ENCODE results near the gene PAX3.
"Not testable (repeated sequence)": the region's sequence is repeated elsewhere in the genome, so short reads cannot be mapped to it uniquely, and the experiment has no call there.

PAX3 gene

GRCh38 chr2:222213049-222213448 lies 85.7 kb downstream of the PAX3 start:
- DNase-seq (ENCODE audit: low spot score) = no peak

- DNase-seq (ENCODE audit: low spot score) = no peak
Measured at GRCh38 chr2:222212571-222212970, 86.2 kb downstream of the PAX3 start.

DNA sequence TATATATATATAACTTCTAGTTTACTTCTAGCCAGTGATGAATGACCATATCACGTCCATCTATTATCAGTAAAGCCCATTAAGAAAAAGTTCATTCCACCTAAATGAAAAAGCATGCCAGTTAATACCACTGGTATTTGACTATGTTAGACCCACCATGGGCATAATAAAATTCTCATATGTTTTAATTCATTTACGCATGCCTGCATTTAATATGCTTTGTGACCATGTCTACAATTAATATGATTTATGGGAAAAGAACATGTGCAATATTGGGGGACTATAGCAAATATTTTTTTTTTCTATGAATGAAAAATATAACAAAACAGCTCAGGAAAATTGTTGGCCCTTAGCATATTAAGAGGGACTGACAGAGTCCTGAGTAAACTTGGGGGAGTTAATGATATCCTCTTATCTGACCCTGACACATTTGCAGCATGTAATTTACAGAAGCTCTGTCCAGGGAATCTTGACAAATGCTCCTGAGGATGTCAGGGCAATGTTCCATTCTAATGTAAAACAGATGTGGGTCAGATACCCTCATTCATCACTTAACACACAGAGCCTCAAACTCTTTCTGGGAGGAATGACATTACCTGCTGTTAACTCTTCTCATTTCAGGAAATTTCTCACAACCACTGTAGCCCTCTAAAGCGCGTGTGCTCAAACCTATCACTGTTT lies 90.6 kb downstream of the PAX3 start:
- no peak for DNase-seq (ENCODE audit: low spot score)

GRCh38 chr2:222205136-222205535 lies 93.7 kb downstream of the PAX3 start:
- DNase-seq (ENCODE audit: low spot score) = no peak

GRCh38 chr2:222203041-222203440 lies 95.8 kb downstream of the PAX3 start:
- no peak for DNase-seq (ENCODE audit: low spot score)

- no peak for DNase-seq (ENCODE audit: low spot score)
Measured at GRCh38 chr2:222196159-222196558, 102.6 kb downstream of the PAX3 start.

DNA sequence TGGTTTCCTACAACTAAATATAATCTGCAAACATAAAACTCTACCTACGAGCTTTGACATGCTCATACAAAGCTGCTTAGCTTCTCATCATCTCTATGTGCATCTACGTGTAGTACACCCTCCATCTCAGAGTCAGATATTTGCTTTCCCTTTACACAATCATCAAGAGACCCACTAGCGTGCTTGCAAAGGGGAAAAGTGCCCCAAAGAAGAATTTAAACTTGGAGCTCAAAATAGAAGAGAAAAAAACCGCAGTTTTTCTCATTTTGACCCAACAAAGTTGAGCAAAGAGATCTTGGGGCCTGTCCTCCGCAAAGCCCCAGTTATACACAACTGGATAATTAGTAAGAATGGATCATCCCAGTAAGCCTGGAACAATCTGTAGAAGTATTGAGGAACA lies 104.1 kb downstream of the PAX3 start:
- no peak for DNase-seq (ENCODE audit: low spot score)

- DNase-seq (ENCODE audit: low spot score) = no peak
Measured at GRCh38 chr2:222193328-222193983, 105.3 kb downstream of the PAX3 start.

- no peak for DNase-seq (ENCODE audit: low spot score)
Measured at GRCh38 chr2:222180619-222181018, 118.2 kb downstream of the PAX3 start.

- no peak for DNase-seq (ENCODE audit: low spot score)
Measured at GRCh38 chr2:222179592-222179991, 119.2 kb downstream of the PAX3 start.

GRCh38 chr2:222178450-222178849 lies 120.3 kb downstream of the PAX3 start:
- DNase-seq (ENCODE audit: low spot score) = no peak

DNA sequence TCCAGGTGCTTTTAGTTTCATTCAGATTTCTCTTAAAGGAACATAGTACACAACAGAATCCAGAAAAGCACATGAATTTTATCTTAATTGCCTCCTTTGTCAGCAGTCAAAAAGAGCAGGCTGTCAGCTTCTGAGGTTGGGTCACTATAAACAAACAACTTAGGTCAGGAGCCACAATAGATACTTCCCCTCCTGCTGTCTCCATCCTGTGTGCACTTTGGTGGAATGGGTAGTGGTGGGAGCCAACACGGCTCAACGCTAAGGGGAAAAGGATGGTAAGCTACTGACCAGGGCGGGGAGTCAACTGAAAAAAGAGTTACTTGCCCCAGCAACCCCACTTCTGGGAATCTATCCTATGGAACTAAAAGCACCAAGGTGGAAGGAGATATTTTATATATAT lies 121.9 kb downstream of the PAX3 start:
- DNase-seq (ENCODE audit: low spot score) = no peak

DNA sequence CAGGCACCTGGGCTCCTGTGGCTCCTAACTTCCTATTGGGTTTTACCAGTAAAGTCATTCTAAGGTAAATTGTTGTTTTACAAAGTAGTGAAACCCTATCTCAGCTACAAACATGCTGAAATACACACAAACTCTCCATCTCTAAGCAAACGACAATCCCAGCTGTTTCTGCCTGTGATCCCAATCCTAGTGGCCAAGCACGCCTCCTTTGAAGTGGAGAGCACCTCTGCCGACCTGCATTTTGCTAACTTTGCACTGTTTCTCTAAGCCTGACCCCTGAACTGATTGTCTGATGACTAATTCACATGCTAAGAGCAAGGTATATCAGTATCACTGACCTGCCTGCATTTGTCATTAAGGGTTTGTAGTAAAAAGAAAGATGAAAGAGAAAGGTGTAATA lies 124.3 kb downstream of the PAX3 start:
- DNase-seq (ENCODE audit: low spot score) = no peak

DNA sequence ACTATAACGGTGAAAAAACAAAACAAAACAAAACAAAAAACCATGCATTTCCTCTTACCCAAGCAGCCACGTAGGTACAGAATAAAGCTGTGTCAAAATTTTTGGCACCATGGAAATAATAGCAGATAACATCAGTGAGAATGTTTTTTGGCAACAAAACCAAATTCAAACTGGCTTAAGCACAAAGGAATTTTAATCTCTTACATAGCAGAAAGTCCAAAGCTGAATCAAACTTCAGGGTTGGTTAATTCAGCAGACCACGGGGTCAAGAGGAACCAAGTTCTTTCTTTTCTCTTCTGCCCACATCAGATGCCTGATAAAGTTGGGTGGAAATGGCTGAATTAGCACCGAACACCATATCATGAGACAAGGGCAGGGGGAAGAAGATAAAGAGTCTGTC lies 129.5 kb downstream of the PAX3 start:
- DNase-seq (ENCODE audit: low spot score) = no peak

DNA sequence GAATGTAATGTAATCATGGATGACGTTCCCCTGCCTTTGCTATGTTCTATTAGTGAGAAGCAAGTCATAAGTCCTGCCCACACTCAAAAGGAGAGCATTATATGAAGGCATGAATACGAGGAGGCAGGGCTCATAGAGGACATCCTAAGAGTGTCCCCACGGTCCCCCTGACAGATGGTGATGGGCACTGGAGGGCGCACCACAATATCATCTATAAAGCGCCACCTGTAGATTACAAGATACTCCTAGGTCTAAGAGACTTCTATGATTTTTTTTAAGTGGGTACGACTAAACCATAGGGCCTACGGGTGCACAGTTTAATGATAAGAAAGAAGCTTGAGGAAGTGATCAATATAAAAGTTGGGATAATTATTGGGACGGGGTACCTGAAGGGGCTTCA lies 131.0 kb downstream of the PAX3 start:
- no peak for DNase-seq (ENCODE audit: low spot score)

DNA sequence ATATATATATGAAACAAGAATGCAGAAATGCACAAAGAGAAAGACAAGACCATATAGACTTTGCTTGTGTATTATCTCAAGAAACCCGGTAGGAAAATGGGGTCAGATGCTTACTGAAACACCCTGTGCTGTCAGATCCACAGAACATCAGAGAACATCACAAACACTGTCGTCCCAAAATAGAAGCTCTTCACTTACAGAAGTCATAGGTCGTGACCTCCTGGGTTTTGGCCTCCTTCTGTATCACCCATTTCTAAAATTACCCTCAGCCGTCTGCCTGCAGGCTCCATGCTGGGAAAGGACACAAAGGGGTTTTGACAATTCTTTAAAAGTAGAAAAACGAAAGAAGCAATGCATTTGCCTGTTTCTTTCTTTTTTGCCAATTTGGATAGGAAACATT lies 137.9 kb downstream of the PAX3 start:
- no peak for DNase-seq (ENCODE audit: low spot score)

DNA sequence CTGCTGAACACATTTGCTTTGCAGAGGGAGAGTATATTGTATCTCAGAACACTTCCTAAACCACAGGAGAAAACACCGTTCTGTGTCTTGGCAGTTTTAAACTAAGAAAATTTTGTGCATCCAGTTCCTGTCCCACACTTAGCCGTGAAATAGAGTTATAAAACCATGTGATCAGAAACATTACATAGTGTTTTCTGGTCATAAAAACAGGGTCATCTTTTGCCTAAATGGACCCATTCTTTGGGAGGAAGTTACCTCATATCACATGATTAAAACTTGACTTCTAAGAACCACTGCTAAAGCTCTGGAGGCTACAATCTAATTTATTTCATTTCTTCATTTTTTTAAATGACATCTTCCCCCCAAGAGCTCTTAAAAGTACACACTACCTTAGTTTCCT lies 138.7 kb downstream of the PAX3 start:
- no peak for DNase-seq (ENCODE audit: low spot score)

- no peak for DNase-seq (ENCODE audit: low spot score)
Measured at GRCh38 chr2:222159221-222159620, 139.6 kb downstream of the PAX3 start.

GRCh38 chr2:222155003-222155664 lies 143.7 kb downstream of the PAX3 start:
- DNase-seq (ENCODE audit: low spot score) = not testable (repeated sequence)

Data from HuH-7.5 (cell line).